ENCODE results near the gene SHLD2. TPM values are rescaled to one million over a fixed set of nuclear protein-coding genes. Genes with fewer than 3 reads are reported as not detected.

SHLD2 gene
- total and polyA plus RNA-seq, 10 of the 15 experiments (the other 5 are each of a cell fraction or from before 2014, with no cell fraction given), result 24.5 to 45.3 (median 30.1) TPM

DNA sequence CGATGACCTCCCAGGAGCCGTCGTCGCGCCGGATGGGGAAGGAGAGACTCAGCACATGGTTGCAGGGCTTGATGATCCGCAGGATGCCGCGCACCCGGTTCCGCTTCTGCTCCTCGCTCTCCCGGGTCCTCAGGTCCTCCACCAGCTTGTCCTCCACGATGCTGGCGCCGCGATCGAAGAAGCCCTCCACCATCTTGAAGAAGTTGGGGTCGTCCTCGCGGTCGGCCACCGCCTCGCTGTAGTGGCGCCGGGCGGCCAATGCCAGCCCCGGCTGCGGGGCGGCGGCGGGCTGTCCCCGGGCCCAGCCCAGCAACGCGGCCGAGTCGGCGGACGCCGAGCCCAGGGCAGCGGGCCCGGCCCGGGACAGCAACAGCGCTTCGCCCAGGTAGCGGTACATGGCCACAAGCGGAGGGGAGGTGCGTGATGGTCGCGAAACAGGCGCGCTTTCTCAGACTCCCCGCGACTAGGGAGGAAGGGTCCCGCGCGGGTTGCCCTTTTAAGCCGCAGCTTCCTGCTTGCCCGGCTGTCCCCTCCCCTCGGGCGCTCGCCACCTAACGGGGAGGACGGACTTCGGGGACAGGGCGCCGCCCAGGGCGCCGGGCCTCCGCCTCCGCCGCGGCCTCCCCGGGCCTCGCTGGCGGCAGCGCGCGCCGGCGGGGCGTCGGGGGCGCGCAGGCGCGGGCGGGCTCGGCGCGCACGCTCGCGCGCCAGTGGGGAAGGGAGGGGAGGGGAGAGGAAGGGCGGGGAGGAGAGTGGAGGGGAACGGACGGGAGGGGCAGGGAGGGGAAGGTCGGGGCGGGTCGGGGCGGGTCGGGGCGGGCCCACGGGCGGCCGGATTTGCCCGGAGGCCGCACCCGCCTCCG is at the start of gene SHLD2, which contains the start of gene GLUD1 (continued):
- TF ChIP-seq, protein P1, sequence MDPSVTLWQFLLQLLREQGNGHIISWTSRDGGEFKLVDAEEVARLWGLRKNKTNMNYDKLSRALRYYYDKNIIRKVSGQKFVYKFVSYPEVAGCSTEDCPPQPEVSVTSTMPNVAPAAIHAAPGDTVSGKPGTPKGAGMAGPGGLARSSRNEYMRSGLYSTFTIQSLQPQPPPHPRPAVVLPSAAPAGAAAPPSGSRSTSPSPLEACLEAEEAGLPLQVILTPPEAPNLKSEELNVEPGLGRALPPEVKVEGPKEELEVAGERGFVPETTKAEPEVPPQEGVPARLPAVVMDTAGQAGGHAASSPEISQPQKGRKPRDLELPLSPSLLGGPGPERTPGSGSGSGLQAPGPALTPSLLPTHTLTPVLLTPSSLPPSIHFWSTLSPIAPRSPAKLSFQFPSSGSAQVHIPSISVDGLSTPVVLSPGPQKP (IDR thresholded peaks at IDR 0.05; ENCODE audit: low read depth, low read length), result 0 out of 2 replicates have a peak, but pooled peaks have one; percentile 50
- TF ChIP-seq RB1 (IDR thresholded peaks at IDR 0.05; ENCODE audit: borderline replicate concordance) (0 out of 2 replicates have a peak, but pooled peaks have one; percentile 73), MYC (IDR thresholded peaks at IDR 0.05; ENCODE audit: insufficient read depth, insufficient read length, insufficient replicate concordance, low read length, severe bottlenecking) (peak; percentile 22), SMAD5 (IDR thresholded peaks at IDR 0.05; ENCODE audit: low read depth) (no peak), POU2F2 (IDR thresholded peaks at IDR 0.05; ENCODE audit: borderline replicate concordance, low read depth, low read length) (peak; percentile 54; the same call in 1 of the 3 replicates), HDGF (IDR thresholded peaks at IDR 0.05) (no peak), TCF12 (IDR thresholded peaks at IDR 0.05; ENCODE audit: low read depth, low read length) (0 out of 2 replicates have a peak, but pooled peaks have one; percentile 26)

DNA sequence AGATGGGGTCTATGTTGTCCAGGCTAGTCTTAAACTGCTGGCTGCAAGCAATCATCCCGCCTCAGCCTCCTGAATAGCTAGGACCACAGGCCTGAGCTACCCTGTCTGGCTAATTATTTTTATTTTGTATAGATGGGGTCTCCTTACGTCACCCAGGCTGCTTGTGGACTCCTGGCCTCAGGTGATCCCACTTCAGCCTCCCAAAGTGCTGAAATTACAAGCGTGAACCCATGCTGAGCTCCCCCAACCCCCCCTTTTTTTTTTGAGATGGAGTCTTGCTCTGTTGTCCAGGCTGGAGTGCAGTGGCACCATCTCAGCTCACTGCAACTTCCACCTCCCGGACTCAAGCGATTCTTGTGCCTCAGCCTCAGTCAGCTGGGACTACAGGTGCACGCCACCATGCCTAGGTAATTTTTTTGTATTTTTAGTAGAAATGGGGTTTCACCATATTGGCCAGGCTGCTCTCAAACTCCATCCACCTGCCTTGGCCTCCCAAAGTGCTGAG is 49.5 kb upstream of the SHLD2 start:
- no peaks in the 10 kb centered on the region for H3K4me1 ChIP-seq (ENCODE audit: control insufficient read depth, insufficient read depth, low read length)
- BruUV-seq (replicated peaks), result no TSS peak
- H3K9me3 ChIP-seq (replicated peaks; ENCODE audit: control insufficient read depth, insufficient read depth, low read length), result no peaks in the 10 kb centered on the region
- ATAC-seq (no peak), DNase-seq (ENCODE audit: low read depth, low spot score) (no peak), FAIRE-seq (no peak)
- H3K27me3 ChIP-seq (replicated peaks in 1 of 2; ENCODE audit: control insufficient read depth in 2 of 2, insufficient read depth in 2 of 2, low read length in 1 of 2), result no peaks in the 10 kb centered on the region
- intact Hi-C loops (cut with micrococcal nuclease; ENCODE audit: unreplicated experiment), result no loop called here
- H3K36me3 ChIP-seq (ENCODE audit: control insufficient read depth in 2 of 2, insufficient read depth in 2 of 2, low read length in 1 of 2), result peaks cover 0 to 9% of the 10 kb centered on the region in 2 experiments; a peak in 3 of 4 replicates
- ChIA-PET POLR2A (no interaction called here), CTCF (interaction anchor here (1.0 kb wide), 1 partner anchor 12 kb away, joined by 3 read pairs; no protein-coding TSS in a partner anchor), RAD21 (ENCODE audit: unreplicated experiment) (no interaction called here), SMC1A (ENCODE audit: uncharacterized antibody, unreplicated experiment) (no interaction called here)
- H3K4me3 ChIP-seq, result no peak overlapping the region
- H4K20me1 ChIP-seq (ENCODE audit: control insufficient read depth, insufficient read depth), result no peaks in the 10 kb centered on the region
- H3K79me2 ChIP-seq (ENCODE audit: control insufficient read depth, insufficient read depth, low read length), result no peaks in the 10 kb centered on the region
- no peak overlapping the region for H3K4me2 ChIP-seq (ENCODE audit: control insufficient read depth, insufficient read depth)
- in situ Hi-C loops (cut with MboI), result no loop called here
- no peak overlapping the region for H2AFZ ChIP-seq (ENCODE audit: control insufficient read depth, low read depth, low read length)
- TF ChIP-seq, protein P2, sequence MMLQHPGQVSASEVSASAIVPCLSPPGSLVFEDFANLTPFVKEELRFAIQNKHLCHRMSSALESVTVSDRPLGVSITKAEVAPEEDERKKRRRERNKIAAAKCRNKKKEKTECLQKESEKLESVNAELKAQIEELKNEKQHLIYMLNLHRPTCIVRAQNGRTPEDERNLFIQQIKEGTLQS (IDR thresholded peaks at IDR 0.05; ENCODE audit: borderline replicate concordance, extremely low read depth, low read depth, low read length), result no peak
- no peak for TF ChIP-seq SMAD1 (IDR thresholded peaks at IDR 0.05; ENCODE audit: low read depth, partially characterized antibody)
- TF ChIP-seq SRF (IDR thresholded peaks at IDR 0.05; ENCODE audit: low read depth in 2 of 2, low read length in 2 of 2), result no peak
- no peak for TF ChIP-seq FOXK2 (IDR thresholded peaks at IDR 0.05)
- no peak for TF ChIP-seq CBFB (IDR thresholded peaks at IDR 0.05; ENCODE audit: low read depth)
- TF ChIP-seq NRF1 (conservative IDR thresholded peaks at IDR 0.05; ENCODE audit: low read depth, low read length), result no peak
- TF ChIP-seq CBX3 (IDR thresholded peaks at IDR 0.05; ENCODE audit: borderline replicate concordance, low read depth), result no peak
- no peak for TF ChIP-seq CHD4 (IDR thresholded peaks at IDR 0.05)
- no peak for TF ChIP-seq NFYA (IDR thresholded peaks at IDR 0.05; ENCODE audit: borderline replicate concordance, low read depth, low read length)
- TF ChIP-seq, protein P3, sequence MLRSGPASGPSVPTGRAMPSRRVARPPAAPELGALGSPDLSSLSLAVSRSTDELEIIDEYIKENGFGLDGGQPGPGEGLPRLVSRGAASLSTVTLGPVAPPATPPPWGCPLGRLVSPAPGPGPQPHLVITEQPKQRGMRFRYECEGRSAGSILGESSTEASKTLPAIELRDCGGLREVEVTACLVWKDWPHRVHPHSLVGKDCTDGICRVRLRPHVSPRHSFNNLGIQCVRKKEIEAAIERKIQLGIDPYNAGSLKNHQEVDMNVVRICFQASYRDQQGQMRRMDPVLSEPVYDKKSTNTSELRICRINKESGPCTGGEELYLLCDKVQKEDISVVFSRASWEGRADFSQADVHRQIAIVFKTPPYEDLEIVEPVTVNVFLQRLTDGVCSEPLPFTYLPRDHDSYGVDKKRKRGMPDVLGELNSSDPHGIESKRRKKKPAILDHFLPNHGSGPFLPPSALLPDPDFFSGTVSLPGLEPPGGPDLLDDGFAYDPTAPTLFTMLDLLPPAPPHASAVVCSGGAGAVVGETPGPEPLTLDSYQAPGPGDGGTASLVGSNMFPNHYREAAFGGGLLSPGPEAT (IDR thresholded peaks at IDR 0.05; ENCODE audit: low read depth), result no peak
- TF ChIP-seq KLF5 (IDR thresholded peaks at IDR 0.05; ENCODE audit: partially characterized antibody), result no peak
- over 99% methylated on average over 6 of the region's 6 CpGs for WGBS (ENCODE audit: insufficient coverage, insufficient replicate concordance, low lambda C conversion rate, missing lambda C conversion rate)
- H3K27ac ChIP-seq (ENCODE audit: control insufficient read depth, insufficient read depth), result no peak overlapping the region
- no peak overlapping the region for H3K9ac ChIP-seq (ENCODE audit: control insufficient read depth, insufficient read depth, low read length)

All from GM12878 (cell line).